ENCODE results near the gene ANAPC1. TPM values are rescaled to one million over a fixed set of nuclear protein-coding genes. Genes with fewer than 3 reads are reported as not detected.
"Not testable (repeated sequence)": the region's sequence is repeated elsewhere in the genome, so short reads cannot be mapped to it uniquely, and the experiment has no call there.

Gene ANAPC1
- total and polyA plus RNA-seq, 2 donors (not counting 1 experiment from before 2014, with no cell fraction given) = 16.4 to 69.3 TPM

GRCh38 chr2:111905990-111906735 lies 22.2 kb upstream of the ANAPC1 start:
- H3K4me3 Mint-ChIP-seq = peak overlapping the region; percentile 6
- intact Hi-C loops (cut with micrococcal nuclease) = no loop called here
- DNase-seq = peak; percentile 57
- TF ChIP-seq CTCF (IDR thresholded peaks at IDR 0.05) (no peak), EZH2 (IDR thresholded peaks at IDR 0.05; ENCODE audit: borderline replicate concordance, insufficient read depth, low read depth, low read length, poor library complexity, severe bottlenecking) (no peak)
- peak overlapping the region; percentile 2 for H2AFZ ChIP-seq (ENCODE audit: insufficient read depth, low read depth, low read length, poor library complexity, severe bottlenecking)
- H3K27ac ChIP-seq (ENCODE audit: low read length in 2 of 2) = no peak overlapping the region
- peak overlapping the region; percentile 18 for H3K27ac Mint-ChIP-seq
- peaks cover 0 to 6% (median 0%) of the 10 kb centered on the region in 4 experiments for H3K27me3 ChIP-seq (replicated peaks in 1 of 4; ENCODE audit: control extremely low read depth in 1 of 4, control insufficient read depth in 3 of 4, insufficient read depth in 4 of 4, low read length in 3 of 4)
- H4K20me1 ChIP-seq (ENCODE audit: control insufficient read depth, insufficient read depth, low read length, poor library complexity, severe bottlenecking) = no peaks in the 10 kb centered on the region
- H3K4me1 ChIP-seq (ENCODE audit: control insufficient read depth in 2 of 2, insufficient read depth in 2 of 2, low read length in 2 of 2) = peaks cover 13 to 15% of the 10 kb centered on the region in 2 donors
- peaks cover 14% of the 10 kb centered on the region for H3K4me1 Mint-ChIP-seq
- H3K36me3 ChIP-seq (replicated peaks in 1 of 2; ENCODE audit: control extremely low read depth in 1 of 2, control insufficient read depth in 1 of 2, extremely low read depth in 1 of 2, insufficient read depth in 2 of 2, low read length in 1 of 2) = no peaks in the 10 kb centered on the region
- 25% methylated on average over 3 of the region's 4 CpGs for WGBS (ENCODE audit: insufficient coverage)
- no peaks in the 10 kb centered on the region for H3K9me3 Mint-ChIP-seq (ENCODE audit: insufficient read depth)
- ChIA-PET CTCF (interaction anchor here (1.1 kb wide), 1 partner anchor 19 kb away, joined by 5 read pairs; no protein-coding TSS in a partner anchor), POLR2A (no interaction called here)
- H3K4me2 ChIP-seq (replicated peaks; ENCODE audit: low read depth, low read length, poor library complexity, severe bottlenecking) = peak overlapping the region; percentile 19
- peaks cover 7% of the 10 kb centered on the region for H3K27me3 Mint-ChIP-seq
- no peaks in the 10 kb centered on the region for H3K79me2 ChIP-seq (ENCODE audit: control insufficient read depth, insufficient read depth, low read length)
- H3K4me3 ChIP-seq (ENCODE audit: control extremely low read depth in 1 of 5, extremely low read depth in 1 of 5, insufficient read depth in 1 of 5, low read depth in 2 of 5, low read length in 4 of 5) = no peak overlapping the region
- H3K9me3 ChIP-seq (ENCODE audit: control extremely low read depth in 1 of 3, control insufficient read depth in 2 of 3, insufficient read depth in 1 of 3, low read length in 2 of 3) = no peaks in the 10 kb centered on the region
- ATAC-seq (ENCODE audit: low read depth) = peak; percentile 31
- H3K9ac ChIP-seq (ENCODE audit: low read length) = no peak overlapping the region

GRCh38 chr2:111905475-111905869 lies 21.5 kb upstream of the ANAPC1 start:
- H3K36me3 ChIP-seq (replicated peaks in 1 of 2; ENCODE audit: control extremely low read depth in 1 of 2, control insufficient read depth in 1 of 2, extremely low read depth in 1 of 2, insufficient read depth in 2 of 2, low read length in 1 of 2); H3K9ac ChIP-seq (ENCODE audit: low read length); H3K27ac ChIP-seq (ENCODE audit: low read length in 2 of 2); H2AFZ ChIP-seq (ENCODE audit: insufficient read depth, low read depth, low read length, poor library complexity, severe bottlenecking); ATAC-seq (ENCODE audit: low read depth); H3K4me3 ChIP-seq (ENCODE audit: control extremely low read depth in 1 of 5, extremely low read depth in 1 of 5, insufficient read depth in 1 of 5, low read depth in 2 of 5, low read length in 4 of 5); H3K27ac Mint-ChIP-seq; H3K4me2 ChIP-seq (replicated peaks; ENCODE audit: low read depth, low read length, poor library complexity, severe bottlenecking); H3K4me3 Mint-ChIP-seq; H3K27me3 ChIP-seq (replicated peaks in 1 of 4; ENCODE audit: control extremely low read depth in 1 of 4, control insufficient read depth in 3 of 4, insufficient read depth in 4 of 4, low read length in 3 of 4); H3K9me3 ChIP-seq (ENCODE audit: control extremely low read depth in 1 of 3, control insufficient read depth in 2 of 3, insufficient read depth in 1 of 3, low read length in 2 of 3); DNase-seq; H4K20me1 ChIP-seq (ENCODE audit: control insufficient read depth, insufficient read depth, low read length, poor library complexity, severe bottlenecking); H3K79me2 ChIP-seq (ENCODE audit: control insufficient read depth, insufficient read depth, low read length); intact Hi-C loops (cut with micrococcal nuclease); H3K9me3 Mint-ChIP-seq (ENCODE audit: insufficient read depth): not testable (repeated sequence)
- Mint-ChIP-seq H3K27me3 (peaks cover 14% of the 10 kb centered on the region), H3K4me1 (peaks cover 19% of the 10 kb centered on the region)
- 100% methylated on average over 4 of the region's 9 CpGs for WGBS (ENCODE audit: insufficient coverage)
- POLR2A ChIA-PET = interaction anchor here (0.7 kb wide), 1 partner anchor 150 kb away, joined by 9 read pairs; no protein-coding TSS in a partner anchor
- H3K4me1 ChIP-seq (ENCODE audit: control insufficient read depth in 2 of 2, insufficient read depth in 2 of 2, low read length in 2 of 2) = peaks cover 13 to 15% of the 10 kb centered on the region in 2 donors
- CTCF ChIA-PET = interaction anchor here (1.1 kb wide), 1 partner anchor 18 kb away, joined by 5 read pairs; no protein-coding TSS in a partner anchor
